Endothelial cell of umbilical vein (primary cell): Measurements from ENCODE around the gene RAPGEF4. TPM values are rescaled to one million over a fixed set of nuclear protein-coding genes. Genes with fewer than 3 reads are reported as not detected.

Source experiments
- BruUV-seq: library from RNA; stranded (reverse); fragments of 400-500 nt; replicated peaks from 2 replicates; lab custom pipeline; 2021; lab: Mats Ljungman, UMichigan
- CTCF ChIA-PET: fragments of 300-600, 350-600 bp; sonication (Branson Sonifier 250); formaldehyde crosslinking; loops from one replicate; lab custom pipeline; 2021; ENCODE audit warnings: antibody characterized with exemption, inconsistent platforms; lab: Charles Lee
- POLR2A ChIA-PET: fragments of 300-600, 350-600 bp; sonication (Branson Sonifier 250); formaldehyde crosslinking; loops from one replicate; lab custom pipeline; 2021; ENCODE audit warnings: antibody characterized with exemption, inconsistent platforms; lab: Charles Lee
- DNase-seq: peaks from one replicate; pipeline ENCODE4 v3.0.0-alpha.2; 2011; ENCODE audit warnings: low read depth, low spot score
- FAIRE-seq: peaks from 2 replicates; lab custom pipeline; 2011; peaks lifted over from hg19 to GRCh38; lab: Jason Lieb, UNC
- H2AFZ ChIP-seq: 2 replicates; pipeline ENCODE4 v1.6.0; 2012; ENCODE audit warnings: low read depth, low read length, control low read depth, inconsistent platforms
- H3K27ac ChIP-seq: 2 replicates; pipeline ENCODE4 v1.5.1; 2011; ENCODE audit warnings: low read depth, mild to moderate bottlenecking, control low read depth, low read length, moderate library complexity; ENCODE audit not compliant: insufficient read depth
- H3K27me3 ChIP-seq, 2 experiments: 2 replicates each; pipeline versions ENCODE4 v1.6.0 to v1.6.1; 2011; ENCODE audit warnings: low read length in 2 of 2, mixed read lengths in 1 of 2; ENCODE audit not compliant: control insufficient read depth in 2 of 2, insufficient read depth in 2 of 2
- H3K36me3 ChIP-seq, 2 experiments: 2 replicates in 1 of 2; 3 replicates in 1 of 2; pipeline ENCODE4 v1.5.1; 2011; ENCODE audit warnings: low read length in 2 of 2, mild to moderate bottlenecking in 1 of 2, moderate library complexity in 1 of 2; ENCODE audit not compliant: control insufficient read depth in 2 of 2, insufficient read depth in 2 of 2; ENCODE audit errors: extremely low read depth in 1 of 2
- H3K4me1 ChIP-seq: 3 replicates; pipeline ENCODE4 v1.5.1; 2011; ENCODE audit warnings: mild to moderate bottlenecking, low read length; ENCODE audit not compliant: control insufficient read depth, insufficient read depth; ENCODE audit errors: extremely low read depth
- H3K4me2 ChIP-seq: 2 replicates; pipeline ENCODE4 v1.6.1; 2011; ENCODE audit warnings: low read length, control low read depth, mixed read lengths; ENCODE audit not compliant: insufficient read depth
- H3K4me3 ChIP-seq, 3 experiments: fragments of 200-600 bp in 1 of 3; sonication (generic), shearing (Covaris generic) in 1 of 3; replicated peaks in 1 of 3; 2 replicates each; pipeline ENCODE4 v1.5.1; 2011 to 2016; ENCODE audit warnings: control low read depth in 3 of 3, low read length in 3 of 3, mild to moderate bottlenecking in 2 of 3, inconsistent platforms in 1 of 3, low read depth in 1 of 3, moderate library complexity in 1 of 3; ENCODE audit not compliant: insufficient read depth in 1 of 3
- H3K79me2 ChIP-seq: 2 replicates; pipeline ENCODE4 v1.6.0; 2012; ENCODE audit warnings: low read length, inconsistent platforms; ENCODE audit not compliant: control insufficient read depth, insufficient read depth
- H3K9ac ChIP-seq: replicated peaks from 2 replicates; pipeline ENCODE3; 2011; ENCODE audit warnings: low read length, control low read depth; ENCODE audit not compliant: insufficient read depth; ENCODE audit errors: extremely low read depth
- H3K9me1 ChIP-seq: replicated peaks from 3 replicates; pipeline ENCODE4 v1.6.0; 2011; ENCODE audit warnings: mild to moderate bottlenecking, low read length; ENCODE audit not compliant: control insufficient read depth, insufficient read depth; ENCODE audit errors: extremely low read depth
- H3K9me3 ChIP-seq: replicated peaks from 2 replicates; pipeline ENCODE4 v1.5.1; 2012; ENCODE audit warnings: low read length, inconsistent platforms; ENCODE audit not compliant: control insufficient read depth, insufficient read depth
- H4K20me1 ChIP-seq: replicated peaks from 2 replicates; pipeline ENCODE3; 2011; ENCODE audit warnings: mild to moderate bottlenecking, low read length; ENCODE audit not compliant: control insufficient read depth, insufficient read depth; ENCODE audit errors: extremely low read depth
- EZH2 ChIP-seq: IDR thresholded peaks from 2 replicates; pipeline ENCODE4 v1.6.1; 2012; ENCODE audit warnings: borderline replicate concordance, low read depth, mild to moderate bottlenecking, moderate library complexity, low read length, inconsistent platforms; ENCODE audit not compliant: severe bottlenecking
- FOS ChIP-seq: IDR thresholded peaks from 2 replicates; pipeline ENCODE4 v1.6.1; 2011; ENCODE audit warnings: mild to moderate bottlenecking, low read length, moderate library complexity, borderline replicate concordance; ENCODE audit not compliant: insufficient read depth
- GATA2 ChIP-seq: IDR thresholded peaks from 2 replicates; pipeline ENCODE4 v1.7.0; 2011; ENCODE audit warnings: low read depth, mild to moderate bottlenecking, moderate library complexity, mixed read lengths, low read length; ENCODE audit not compliant: insufficient read length, insufficient read depth
- JUN ChIP-seq: IDR thresholded peaks from 2 replicates; pipeline ENCODE4 v1.6.1; 2011; ENCODE audit warnings: borderline replicate concordance, low read depth; ENCODE audit not compliant: insufficient read length, insufficient read depth
- MYC ChIP-seq: IDR thresholded peaks from one replicate; pipeline ENCODE4 v1.6.1; 2011; ENCODE audit warnings: mild to moderate bottlenecking, low read depth, low read length
- POLR2A ChIP-seq: IDR thresholded peaks from 2 replicates; pipeline ENCODE4 v1.6.1; 2012; ENCODE audit warnings: low read depth, mild to moderate bottlenecking, control low read depth, low read length
- POLR2AphosphoS5 ChIP-seq: IDR thresholded peaks from 2 replicates; pipeline ENCODE4 v1.6.1; 2012; ENCODE audit warnings: low read depth, mild to moderate bottlenecking, control low read depth, low read length, moderate library complexity; ENCODE audit not compliant: insufficient read depth
- dilution Hi-C: fragments of 300-500 bp; cut with MboI; formaldehyde crosslinking; loops from one replicate; pipeline ENCODE4 v1.15.0; 2019; ENCODE audit warnings: low sequenced_read_pairs; ENCODE audit not compliant: extremely low pct_ligation_motif_present
- intact Hi-C: fragments of 100-400 bp; cut with micrococcal nuclease; formaldehyde crosslinking; loops from one replicate; pipeline ENCODE4 v1.10.0; 2022
- polyA plus RNA-seq, 4 experiments: library from polyadenylated mRNA; depleted of rRNA in 3 of 4; stranded (reverse) in 3 of 4; unstranded in 1 of 4; fragments of >200 nt; gene quantifications; 2 replicates each; pipeline versions ENCODE4 v1.2.1 to v1.2.3, GENCODE V29; 2011 to 2012; ENCODE audit warnings: missing spikeins in 1 of 4
- total RNA-seq: library from RNA; stranded (reverse); gene quantifications from 2 replicates; pipeline ENCODE4 v1.2.3, GENCODE V29; 2021
- TF ChIP-seq, protein P1 (sequence below), 2 donors: IDR thresholded peaks; 1 replicate in 1 of 2; 2 replicates in 1 of 2; pipeline ENCODE4 v1.5.1; 2011; ENCODE audit warnings: low read length in 2 of 2, mild to moderate bottlenecking in 2 of 2, moderate library complexity in 2 of 2, control low read depth in 1 of 2, inconsistent platforms in 1 of 2, low read depth in 1 of 2; ENCODE audit not compliant: insufficient read depth in 1 of 2; ENCODE audit errors: extremely low read depth in 1 of 2

The RAPGEF4 gene
- total and polyA plus RNA-seq, 2 donors (not counting 3 experiments of a cell fraction or from before 2014, with no cell fraction given): 7.2 to 9.2 TPM

GRCh38 chr2:173032032-173032431 lies 296.4 kb downstream of the RAPGEF4 start:
- no peak for FAIRE-seq
- Histone ChIP-seq H3K9me3 (no peaks in the 10 kb centered on the region), H2AFZ (no peak overlapping the region), H3K4me1 (no peaks in the 10 kb centered on the region), H3K9me1 (no peaks in the 10 kb centered on the region), H4K20me1 (no peaks in the 10 kb centered on the region), H3K27ac (no peak overlapping the region), H3K4me3 (no peak overlapping the region), H3K27me3 (no peaks in the 10 kb centered on the region), H3K9ac (no peak overlapping the region), H3K79me2 (no peaks in the 10 kb centered on the region), H3K36me3 (peaks cover 0 to 6% of the 10 kb centered on the region in 2 experiments), H3K4me2 (no peak overlapping the region)
- intact Hi-C loops (no loop called here), dilution Hi-C loops (no loop called here)
- DNase-seq: no peak
- TF ChIP-seq EZH2 (no peak), POLR2AphosphoS5 (no peak), MYC (no peak), GATA2 (no peak), JUN (no peak), FOS (no peak), POLR2A (no peak)
- TF ChIP-seq, protein P1, sequence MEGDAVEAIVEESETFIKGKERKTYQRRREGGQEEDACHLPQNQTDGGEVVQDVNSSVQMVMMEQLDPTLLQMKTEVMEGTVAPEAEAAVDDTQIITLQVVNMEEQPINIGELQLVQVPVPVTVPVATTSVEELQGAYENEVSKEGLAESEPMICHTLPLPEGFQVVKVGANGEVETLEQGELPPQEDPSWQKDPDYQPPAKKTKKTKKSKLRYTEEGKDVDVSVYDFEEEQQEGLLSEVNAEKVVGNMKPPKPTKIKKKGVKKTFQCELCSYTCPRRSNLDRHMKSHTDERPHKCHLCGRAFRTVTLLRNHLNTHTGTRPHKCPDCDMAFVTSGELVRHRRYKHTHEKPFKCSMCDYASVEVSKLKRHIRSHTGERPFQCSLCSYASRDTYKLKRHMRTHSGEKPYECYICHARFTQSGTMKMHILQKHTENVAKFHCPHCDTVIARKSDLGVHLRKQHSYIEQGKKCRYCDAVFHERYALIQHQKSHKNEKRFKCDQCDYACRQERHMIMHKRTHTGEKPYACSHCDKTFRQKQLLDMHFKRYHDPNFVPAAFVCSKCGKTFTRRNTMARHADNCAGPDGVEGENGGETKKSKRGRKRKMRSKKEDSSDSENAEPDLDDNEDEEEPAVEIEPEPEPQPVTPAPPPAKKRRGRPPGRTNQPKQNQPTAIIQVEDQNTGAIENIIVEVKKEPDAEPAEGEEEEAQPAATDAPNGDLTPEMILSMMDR (IDR thresholded peaks at IDR 0.05; ENCODE audit: extremely low read depth in 1 of 2, insufficient read depth in 1 of 2, low read depth in 1 of 2, low read length in 2 of 2): no peak
- CTCF ChIA-PET: interaction anchor here (1.4 to 14.3 kb wide), 2 partner anchors 182 to 226 kb away, joined by 5 to 493 read pairs; no protein-coding TSS in a partner anchor
- POLR2A ChIA-PET: no interaction called here
- no TSS peak for BruUV-seq
